ENCODE results near the gene AXDND1.

Gene AXDND1

GRCh38 chr1:179576509-179576908 is 210.7 kb downstream of the AXDND1 start:
- DNase-seq: no peak

GRCh38 chr1:179583771-179584320 is 218.1 kb downstream of the AXDND1 start:
- no peak for DNase-seq

GRCh38 chr1:179586107-179586823 is 220.5 kb downstream of the AXDND1 start:
- DNase-seq: no peak

- no peak for DNase-seq
Measured at GRCh38 chr1:179587336-179587735, 221.6 kb downstream of the AXDND1 start.

- DNase-seq: no peak
Measured at GRCh38 chr1:179588425-179589024, 222.8 kb downstream of the AXDND1 start.

GRCh38 chr1:179589509-179589908 is 223.7 kb downstream of the AXDND1 start:
- no peak for DNase-seq

GRCh38 chr1:179590671-179591070 is 224.9 kb downstream of the AXDND1 start:
- no peak for DNase-seq

GRCh38 chr1:179591253-179591591 is 225.5 kb downstream of the AXDND1 start:
- DNase-seq: no peak

- no peak for DNase-seq
Measured at GRCh38 chr1:179591592-179592580, 226.1 kb downstream of the AXDND1 start, which contains the start of gene TDRD5. TDRD5 (plus strand) TSS chr1:179591832; CDS start chr1:179592616, 784 bp downstream.

GRCh38 chr1:179598631-179599030 is 232.9 kb downstream of the AXDND1 start:
- DNase-seq: no peak

GRCh38 chr1:179599623-179600249 is 234.0 kb downstream of the AXDND1 start:
- peak; percentile 16 to 41 for DNase-seq

- DNase-seq: no peak
Measured at GRCh38 chr1:179601093-179601492, 235.3 kb downstream of the AXDND1 start.
